ENCODE measurements around the gene GRK5.

GRK5 gene

GRCh38 chr10:119495021-119495505 is 287.7 kb downstream of the GRK5 start:
- no peak for DNase-seq

- DNase-seq, result no peak
These were observed 288.2 kb downstream of the GRK5 start for GRCh38 chr10:119495545-119495944.

- no peak for DNase-seq
These were observed 288.9 kb downstream of the GRK5 start for GRCh38 chr10:119496273-119496672.

GRCh38 chr10:119497243-119497642 is 289.9 kb downstream of the GRK5 start:
- no peak for DNase-seq

DNA sequence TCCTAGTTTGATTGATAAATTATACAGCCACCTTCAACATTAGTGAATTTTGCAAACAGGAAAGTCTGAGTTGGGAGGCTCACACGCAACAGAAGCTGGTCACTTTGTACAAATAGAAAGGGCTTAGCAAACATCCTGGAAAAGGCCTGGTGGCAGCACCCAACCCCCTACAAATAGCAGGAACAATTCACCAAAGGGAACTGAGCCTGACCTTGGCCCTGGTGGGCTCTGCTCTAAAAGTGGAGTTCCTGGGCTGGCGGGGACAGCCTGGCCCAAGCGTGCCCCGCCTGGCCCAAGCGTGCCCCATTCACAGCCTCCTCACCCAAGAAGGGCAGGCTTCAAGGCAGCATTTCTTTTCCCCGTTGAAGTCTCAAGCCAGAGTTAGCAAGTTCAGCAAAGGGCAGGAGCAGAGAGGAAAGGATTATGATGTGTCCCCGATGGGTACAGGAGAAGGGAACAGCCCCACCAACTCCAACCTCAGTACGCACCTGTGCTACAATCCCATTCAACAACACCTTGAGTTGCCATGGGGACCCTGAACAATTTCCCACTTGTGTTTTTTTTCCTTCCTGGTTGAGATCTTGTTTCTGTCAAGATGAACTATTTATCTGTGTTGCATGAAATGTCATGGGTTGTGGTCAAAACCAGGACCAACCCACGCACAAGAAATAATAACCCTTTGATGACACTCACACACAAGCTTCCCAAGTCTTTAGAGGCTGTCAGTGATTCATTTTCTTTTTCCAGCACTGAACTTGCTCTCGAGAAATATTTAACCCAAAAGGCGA is 291.7 kb downstream of the GRK5 start:
- no peak for DNase-seq

DNA sequence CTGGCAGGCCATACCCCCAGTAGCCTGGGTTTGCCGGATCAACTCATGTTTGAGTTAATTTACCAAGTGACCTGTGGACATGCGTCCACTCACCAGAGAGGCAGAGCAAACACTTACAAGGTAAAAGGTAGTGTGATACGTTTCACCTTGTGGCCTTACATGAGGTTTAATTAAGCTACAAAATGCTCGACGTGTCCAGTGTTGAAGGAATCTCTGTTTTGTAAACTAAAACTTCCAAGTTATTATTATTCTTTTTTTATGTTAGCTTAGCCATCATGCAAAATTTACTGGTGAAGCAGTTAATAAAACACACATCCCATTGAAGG is 292.3 kb downstream of the GRK5 start:
- no peak for DNase-seq

DNA sequence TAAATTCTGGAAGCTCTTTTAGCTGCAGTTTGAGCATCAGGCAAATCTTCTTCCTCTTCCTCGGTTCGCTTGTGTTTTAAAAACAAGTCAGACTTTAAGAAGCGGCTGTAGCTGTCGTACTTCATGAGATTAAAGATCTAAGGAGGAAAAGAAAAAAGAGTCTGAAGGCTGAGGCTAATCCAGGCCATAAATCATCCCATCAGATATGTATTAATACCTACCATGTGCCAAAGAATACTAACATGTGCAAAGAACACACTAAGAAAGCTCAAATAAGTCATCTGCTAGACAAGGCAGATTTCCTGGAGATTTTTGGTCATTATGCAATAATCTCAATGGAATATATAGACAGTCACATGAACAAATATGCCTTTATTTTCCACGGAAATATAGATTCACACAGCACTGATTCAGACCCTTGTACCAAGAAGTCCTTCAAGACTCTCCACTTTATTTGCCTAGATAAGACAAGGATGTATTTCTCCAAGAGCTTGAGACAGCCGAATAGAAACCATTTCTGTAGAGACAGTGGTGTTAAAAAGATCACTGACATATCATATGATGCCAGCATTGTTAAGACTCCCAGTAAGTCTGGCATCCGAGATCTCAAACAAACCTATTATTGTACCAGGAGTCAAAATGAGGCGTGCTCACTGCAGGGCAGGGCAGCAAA is 292.9 kb downstream of the GRK5 start:
- no peak for DNase-seq

DNA sequence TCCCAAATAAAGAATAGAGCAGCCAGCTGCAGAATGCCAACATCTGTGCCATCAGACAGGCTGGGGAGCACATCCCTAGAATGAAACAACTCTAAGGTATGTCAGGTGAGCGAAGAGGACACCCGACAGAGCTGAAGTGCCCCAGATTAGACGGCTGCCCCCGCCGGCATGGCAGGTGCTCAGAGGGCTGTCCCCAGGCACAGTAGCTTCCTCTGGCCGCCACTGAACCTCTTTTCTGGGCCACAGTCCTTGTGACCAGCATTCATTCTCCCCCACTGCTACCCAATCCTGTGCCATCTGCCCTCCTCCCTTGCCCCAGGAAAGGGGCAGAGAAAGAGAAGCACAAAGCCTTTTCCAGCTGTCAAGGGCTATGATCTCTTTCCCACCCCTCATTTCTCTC is 293.4 kb downstream of the GRK5 start:
- no peak for DNase-seq

DNA sequence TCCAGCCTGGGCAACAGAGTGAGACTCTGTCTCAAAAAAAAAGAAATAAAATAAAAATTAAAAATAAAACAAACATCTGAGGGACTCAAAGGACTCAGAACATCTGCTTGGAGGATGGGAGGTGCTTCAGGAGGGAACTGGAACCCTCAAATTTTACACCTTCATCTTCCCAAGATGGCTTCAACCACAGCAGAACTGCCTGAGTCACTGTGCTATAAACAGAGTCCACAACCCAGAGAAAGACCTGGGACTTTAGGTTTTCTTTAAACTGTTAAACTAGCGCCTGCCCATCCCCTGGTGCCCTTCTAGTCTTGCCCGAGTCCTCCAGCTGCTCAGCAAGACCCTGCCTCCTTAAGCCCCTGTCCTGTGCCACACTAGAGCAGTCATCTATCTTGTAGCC is 294.3 kb downstream of the GRK5 start:
- DNase-seq, result no peak

DNA sequence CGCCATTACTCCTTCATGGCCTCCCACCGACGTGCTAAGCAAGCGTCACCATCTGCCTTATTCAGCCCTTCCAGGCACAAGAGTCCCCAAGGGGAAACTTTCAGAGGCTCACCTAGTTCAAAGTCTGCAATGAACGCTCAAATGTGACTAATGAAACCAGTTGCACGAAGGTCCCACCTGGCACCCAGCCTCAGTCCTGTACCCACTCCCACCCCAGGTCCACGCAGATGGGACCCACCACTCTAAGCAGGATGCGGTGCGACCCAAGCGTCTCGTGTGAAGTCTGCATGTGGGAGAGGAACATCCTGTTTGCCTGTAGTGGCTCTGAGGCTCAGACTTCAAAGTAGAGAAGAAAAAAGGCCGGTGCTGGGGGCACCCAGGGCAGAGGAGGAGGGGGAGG is 294.8 kb downstream of the GRK5 start:
- no peak for DNase-seq

DNA sequence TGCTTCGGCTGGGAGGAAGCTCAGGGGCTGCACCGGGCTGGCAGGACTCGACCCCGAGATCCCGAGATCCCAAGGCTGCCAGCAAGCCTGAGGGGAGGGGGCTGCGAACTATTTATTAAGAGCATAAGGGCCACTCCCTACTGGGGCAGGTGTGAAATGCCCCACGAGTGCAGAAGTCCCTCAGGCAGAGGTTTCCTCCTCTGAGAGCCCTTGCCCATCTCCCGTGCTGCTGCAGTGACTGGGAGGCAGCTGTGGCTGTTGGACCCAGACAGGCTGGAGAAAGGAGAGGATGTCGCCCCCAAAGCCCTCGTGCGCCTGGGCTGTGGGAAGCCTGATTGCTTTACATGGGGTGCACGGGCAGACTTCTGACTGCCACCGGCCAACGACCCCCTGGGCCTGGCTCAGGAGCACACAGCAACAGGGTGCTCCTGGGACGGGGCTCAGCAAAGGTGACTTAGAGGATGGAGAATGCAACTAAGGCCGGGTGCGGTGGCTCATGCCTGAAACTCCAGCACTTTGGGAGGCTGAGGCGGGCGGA is 295.3 kb downstream of the GRK5 start:
- no peak for DNase-seq

- DNase-seq, result no peak
These were observed 296.4 kb downstream of the GRK5 start for GRCh38 chr10:119503821-119504220.

DNA sequence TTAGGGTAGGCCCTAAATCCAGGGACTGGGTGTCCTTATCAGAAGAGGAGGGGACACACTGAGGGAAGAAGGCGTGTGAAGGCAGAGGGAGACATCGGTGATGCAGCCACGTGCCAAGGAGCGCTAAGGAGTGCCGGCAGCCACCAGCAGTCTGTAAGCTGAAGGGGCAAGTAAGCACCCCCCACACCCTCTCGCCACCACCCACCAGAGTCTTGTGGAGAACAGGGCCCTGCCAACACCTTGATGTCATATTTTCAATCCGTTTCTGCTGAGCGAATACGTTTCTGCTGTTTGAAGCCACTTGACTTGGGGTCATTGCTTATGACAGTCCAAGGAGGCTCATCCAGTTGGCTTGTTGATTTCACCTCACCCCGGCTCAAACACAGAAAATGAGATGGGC is 297.3 kb downstream of the GRK5 start:
- no peak for DNase-seq

DNA sequence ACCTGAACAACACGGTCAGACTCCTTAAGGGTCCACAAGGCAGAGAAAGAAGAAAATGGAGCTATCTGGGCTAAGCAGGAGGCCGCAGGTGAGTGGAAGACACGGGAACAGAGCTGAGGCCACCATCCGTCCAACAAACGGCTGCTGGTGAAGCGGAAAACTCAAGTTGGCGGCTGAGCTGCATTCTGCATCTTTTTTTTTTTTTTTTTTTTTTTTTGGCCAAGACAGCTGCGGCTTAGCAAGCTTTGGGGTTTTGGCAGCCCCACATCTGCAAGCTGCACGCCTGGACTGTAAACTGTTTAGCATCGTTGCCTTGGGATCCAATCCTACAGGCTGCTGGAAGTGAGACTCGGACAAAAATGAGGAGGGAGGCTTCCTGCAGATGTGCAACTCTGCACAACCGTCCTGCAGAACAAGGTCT is 297.8 kb downstream of the GRK5 start:
- no peak for DNase-seq
